NCI-H1105 (cell line): ENCODE data around the gene ABCA6.

Source experiments
- DNase-seq: peaks from one replicate; lab custom pipeline; 2025; lab: John Stamatoyannopoulos, UW

ABCA6 gene

GRCh38 chr17:69143151-69143550 lies 1.5 kb upstream of the ABCA6 start:
- no peak for DNase-seq

- no peak for DNase-seq
Observed at GRCh38 chr17:69142175-69142802, 594 bp upstream of the ABCA6 start.

GRCh38 chr17:69134112-69134511 lies 7.6 kb downstream of the ABCA6 start:
- DNase-seq, result no peak

GRCh38 chr17:69130627-69131296 lies 10.9 kb downstream of the ABCA6 start:
- DNase-seq, result no peak

DNA sequence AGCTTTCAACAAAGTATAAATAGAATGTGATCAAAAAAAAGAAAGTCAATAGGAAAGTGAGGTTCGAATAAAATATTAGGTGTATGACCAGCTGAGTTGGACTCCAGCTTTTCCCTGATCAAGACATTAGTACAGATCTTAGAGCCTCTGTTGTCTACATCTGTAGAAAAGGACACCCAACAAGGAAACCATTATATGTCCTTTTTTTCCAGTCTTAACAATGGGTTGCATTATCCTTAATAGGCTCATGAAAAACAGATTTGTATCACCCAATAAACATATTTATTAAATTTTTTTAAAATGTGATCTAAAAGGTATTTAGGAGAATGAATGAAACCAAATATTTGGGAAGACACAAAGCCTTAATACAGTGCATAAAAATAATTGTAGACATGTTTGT lies 18.1 kb downstream of the ABCA6 start:
- no peak for DNase-seq

DNA sequence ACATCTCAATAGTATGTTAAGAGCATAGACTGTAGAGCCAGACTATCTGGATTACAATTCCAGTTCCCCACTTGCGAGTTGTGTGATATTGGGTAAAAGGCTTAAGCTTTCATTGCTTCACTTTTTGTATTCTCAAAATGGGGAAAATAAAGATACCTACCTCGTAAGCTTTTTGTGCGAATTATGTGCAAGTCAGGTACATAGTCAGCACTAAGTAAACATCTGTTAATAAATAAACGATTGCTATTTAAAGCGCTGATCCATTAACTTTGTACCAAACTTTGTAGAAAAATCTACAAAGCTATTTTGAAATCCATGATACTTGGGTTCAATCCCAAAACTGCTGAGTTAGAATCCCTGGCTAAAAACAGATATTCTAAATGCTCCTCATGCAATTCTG lies 19.6 kb downstream of the ABCA6 start:
- no peak for DNase-seq

GRCh38 chr17:69117855-69118784 lies 23.6 kb downstream of the ABCA6 start:
- no peak for DNase-seq

DNA sequence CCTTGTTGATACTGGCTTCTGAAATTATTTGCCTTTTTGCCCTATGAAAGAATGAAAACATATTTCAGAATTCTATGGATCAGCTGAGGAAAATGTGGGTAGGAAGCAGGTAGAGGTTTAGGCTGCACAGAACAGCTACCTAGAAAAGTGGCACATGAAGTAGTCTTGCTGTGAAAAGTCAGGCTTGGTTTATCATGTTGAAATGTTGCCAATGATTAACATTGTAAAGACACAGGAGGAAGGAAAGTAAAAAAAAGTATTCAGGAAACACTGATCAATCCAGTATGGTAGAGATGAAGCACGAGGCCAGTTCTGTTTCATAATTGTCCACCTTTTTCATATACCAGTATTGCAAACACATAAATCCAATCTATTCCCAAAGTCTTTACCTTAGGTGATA lies 29.9 kb downstream of the ABCA6 start:
- no peak for DNase-seq

GRCh38 chr17:69105907-69106730 lies 35.6 kb downstream of the ABCA6 start:
- no peak for DNase-seq

GRCh38 chr17:69103557-69104233 lies 38.0 kb downstream of the ABCA6 start:
- DNase-seq, result no peak

DNA sequence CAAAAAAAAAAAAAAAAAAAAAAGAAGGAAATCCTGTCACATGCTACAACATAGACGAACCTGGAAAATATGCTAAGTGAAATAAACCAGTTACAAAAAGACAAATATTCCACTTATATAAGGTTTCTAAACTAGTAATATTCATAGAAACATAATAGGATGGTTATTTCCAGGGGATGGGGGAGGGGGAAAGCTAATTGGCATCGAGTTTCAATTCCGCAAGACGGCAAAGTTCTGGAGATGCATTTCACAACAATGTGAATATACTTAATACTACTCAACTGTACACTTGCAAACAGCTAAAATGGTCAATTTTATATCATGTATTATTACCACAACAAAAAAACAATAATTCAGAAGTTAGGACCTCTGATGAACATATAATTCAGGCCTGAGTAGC lies 43.1 kb downstream of the ABCA6 start:
- no peak for DNase-seq

- no peak for DNase-seq
Observed at GRCh38 chr17:69096541-69096940, 45.2 kb downstream of the ABCA6 start.

GRCh38 chr17:69093995-69094394 lies 47.7 kb downstream of the ABCA6 start:
- DNase-seq, result no peak

DNA sequence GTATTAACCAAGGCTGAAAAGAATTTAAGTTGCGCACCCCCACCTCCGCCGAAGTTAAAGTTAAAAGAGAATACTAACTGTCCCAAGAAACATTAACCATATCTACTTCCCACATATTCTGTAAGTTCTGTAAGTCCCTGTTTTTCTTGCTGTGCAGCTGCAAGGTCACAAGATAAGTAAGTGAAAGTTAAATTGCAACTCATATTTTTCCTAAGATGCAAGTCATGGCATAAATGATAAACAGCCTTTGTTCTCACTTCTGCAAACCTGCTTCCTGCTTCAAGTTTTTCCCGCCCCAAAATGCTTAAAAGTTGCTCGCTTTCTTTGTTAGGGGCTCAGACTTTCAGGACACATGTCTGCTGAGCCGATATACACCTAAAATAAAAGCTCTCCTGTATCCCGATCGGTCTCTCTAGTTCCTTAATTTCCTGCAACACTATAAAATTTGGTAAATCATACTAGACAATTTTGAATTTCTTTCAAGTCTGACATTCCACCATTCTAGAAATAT lies 48.4 kb downstream of the ABCA6 start:
- DNase-seq, result no peak

DNA sequence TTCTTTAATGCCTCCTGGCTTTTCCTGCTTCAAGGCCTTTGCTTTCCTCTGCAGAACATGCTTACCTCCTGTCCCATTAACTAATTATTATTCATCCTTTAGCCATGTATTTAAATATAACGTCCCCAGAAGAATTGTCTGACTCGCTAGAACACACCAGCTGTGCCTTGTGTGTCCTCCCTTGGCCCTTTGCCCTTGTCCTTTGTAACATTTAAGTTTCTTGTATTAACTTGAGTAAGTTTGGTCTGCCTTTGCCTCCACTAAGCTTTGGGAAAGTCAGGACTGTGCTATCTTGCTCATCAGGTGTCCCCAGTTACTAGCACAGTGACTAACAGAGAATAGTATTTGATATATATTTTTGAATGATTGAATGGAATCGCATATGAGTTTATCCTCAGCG lies 51.3 kb downstream of the ABCA6 start:
- no peak for DNase-seq

GRCh38 chr17:69088643-69089200 lies 53.0 kb downstream of the ABCA6 start:
- no peak for DNase-seq

- DNase-seq, result no peak
Observed at GRCh38 chr17:69086641-69087040, 55.1 kb downstream of the ABCA6 start.

- DNase-seq, result no peak
Observed at GRCh38 chr17:69084911-69085310, 56.8 kb downstream of the ABCA6 start.

- DNase-seq, result no peak
Observed at GRCh38 chr17:69082696-69083095, 59.0 kb downstream of the ABCA6 start.

GRCh38 chr17:69078864-69079263 lies 62.8 kb downstream of the ABCA6 start:
- DNase-seq, result no peak

DNA sequence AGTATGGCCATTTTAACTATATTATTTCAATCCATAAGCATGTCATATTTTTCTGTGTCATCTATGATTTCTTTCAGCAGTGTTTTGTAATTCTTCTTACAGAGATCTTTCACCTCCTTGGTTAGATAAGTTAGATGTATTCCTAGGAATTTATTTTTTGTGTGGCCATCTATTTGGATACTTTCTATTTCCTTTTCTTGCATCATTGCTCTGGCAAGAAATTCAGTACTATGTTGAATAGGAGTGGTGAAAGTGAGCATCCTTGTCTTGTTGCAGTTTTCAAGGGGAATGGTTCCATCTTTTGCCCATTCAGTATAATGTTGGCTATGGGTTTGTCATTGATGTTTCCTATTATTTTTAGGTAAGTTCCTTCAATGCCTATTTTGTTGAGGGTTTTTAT lies 65.9 kb downstream of the ABCA6 start:
- no peak for DNase-seq
